GM12801 (cell line): Measurements from ENCODE around the gene PPFIBP2.

Experiments used
- TF ChIP-seq, protein P1 (sequence below): IDR thresholded peaks from one replicate; pipeline ENCODE4 v1.5.1; 2011; ENCODE audit warnings: control low read depth; ENCODE audit not compliant: insufficient read length; ENCODE audit errors: extremely low read depth

Gene PPFIBP2

DNA sequence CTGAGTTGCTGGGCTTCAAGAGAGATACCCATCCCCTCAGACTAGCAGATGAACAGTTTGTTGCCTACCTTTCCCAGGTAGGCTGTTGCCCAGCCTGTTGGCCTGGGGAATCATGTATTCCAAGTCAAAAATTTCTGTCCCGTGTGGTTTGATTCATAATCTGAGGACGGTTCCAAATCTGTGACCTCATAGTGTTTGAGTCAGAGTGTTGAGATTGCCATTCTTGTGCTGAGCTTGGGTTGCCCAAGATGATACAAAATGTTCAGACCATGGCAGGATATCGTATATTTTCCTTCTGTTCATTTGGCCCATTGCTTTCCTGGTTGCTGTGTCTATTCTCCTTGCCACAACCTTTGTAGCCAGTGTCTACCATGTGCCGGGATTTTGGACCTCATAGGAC is 95.2 kb downstream of the PPFIBP2 start:
- TF ChIP-seq, protein P1, sequence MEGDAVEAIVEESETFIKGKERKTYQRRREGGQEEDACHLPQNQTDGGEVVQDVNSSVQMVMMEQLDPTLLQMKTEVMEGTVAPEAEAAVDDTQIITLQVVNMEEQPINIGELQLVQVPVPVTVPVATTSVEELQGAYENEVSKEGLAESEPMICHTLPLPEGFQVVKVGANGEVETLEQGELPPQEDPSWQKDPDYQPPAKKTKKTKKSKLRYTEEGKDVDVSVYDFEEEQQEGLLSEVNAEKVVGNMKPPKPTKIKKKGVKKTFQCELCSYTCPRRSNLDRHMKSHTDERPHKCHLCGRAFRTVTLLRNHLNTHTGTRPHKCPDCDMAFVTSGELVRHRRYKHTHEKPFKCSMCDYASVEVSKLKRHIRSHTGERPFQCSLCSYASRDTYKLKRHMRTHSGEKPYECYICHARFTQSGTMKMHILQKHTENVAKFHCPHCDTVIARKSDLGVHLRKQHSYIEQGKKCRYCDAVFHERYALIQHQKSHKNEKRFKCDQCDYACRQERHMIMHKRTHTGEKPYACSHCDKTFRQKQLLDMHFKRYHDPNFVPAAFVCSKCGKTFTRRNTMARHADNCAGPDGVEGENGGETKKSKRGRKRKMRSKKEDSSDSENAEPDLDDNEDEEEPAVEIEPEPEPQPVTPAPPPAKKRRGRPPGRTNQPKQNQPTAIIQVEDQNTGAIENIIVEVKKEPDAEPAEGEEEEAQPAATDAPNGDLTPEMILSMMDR = no peak

DNA sequence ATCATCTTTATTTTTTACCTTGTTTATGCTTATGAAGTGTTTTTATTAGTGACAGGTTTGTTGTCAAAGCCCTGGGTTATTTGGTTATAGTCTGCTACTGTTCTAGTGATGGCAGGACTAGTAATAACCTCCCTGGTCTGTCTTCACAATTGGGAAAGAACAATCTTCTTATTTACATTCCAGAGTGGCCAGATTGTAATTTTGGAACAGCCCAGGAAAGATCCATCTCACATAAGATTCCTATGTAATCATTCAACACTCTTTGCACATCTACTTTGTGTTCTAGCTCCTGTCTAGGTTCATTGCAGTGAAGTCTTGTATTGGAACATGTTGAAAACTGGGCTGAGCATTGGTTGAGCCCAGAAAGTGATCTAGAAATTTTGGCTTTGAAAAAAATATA is 95.7 kb downstream of the PPFIBP2 start:
- TF ChIP-seq, protein P1 = no peak

DNA sequence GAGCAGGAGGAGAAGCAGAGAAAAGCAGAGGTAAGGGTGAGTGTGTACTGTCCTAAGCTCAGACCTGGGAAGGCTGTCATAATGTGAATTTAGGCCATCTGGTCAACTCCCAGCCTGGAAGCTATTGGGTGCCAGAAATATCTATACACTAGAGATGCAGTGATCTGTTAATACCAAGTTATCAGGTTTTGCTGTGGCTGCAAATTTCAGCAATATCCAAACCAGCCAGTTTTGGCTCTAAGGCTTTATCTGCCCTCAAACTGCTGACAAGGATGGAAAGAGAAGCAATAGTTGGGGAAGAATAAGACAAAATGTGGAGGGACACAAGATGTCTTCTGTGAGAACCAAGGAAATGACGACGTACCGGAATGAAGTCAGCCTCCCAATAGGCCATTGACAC is 96.6 kb downstream of the PPFIBP2 start:
- TF ChIP-seq, protein P1 = no peak

DNA sequence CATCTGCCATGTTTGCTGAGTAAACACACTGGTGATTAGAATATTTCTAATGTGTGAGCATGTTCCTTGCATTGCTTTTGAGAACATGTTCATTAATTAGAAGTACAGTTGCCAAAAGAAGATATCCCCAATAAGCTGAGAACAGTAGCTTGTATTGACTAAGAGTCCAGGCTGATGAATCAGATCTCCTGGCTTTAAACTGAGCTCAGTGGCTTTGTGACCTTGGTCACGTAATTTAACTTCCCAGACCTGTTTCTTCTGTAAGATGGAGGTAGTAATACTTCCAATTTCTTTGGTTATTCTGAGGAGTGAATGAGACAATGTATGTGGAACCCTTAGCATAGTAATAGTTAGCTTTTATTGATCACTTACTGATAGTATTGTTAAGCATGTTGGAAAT is 97.6 kb downstream of the PPFIBP2 start:
- TF ChIP-seq, protein P1 = no peak

DNA sequence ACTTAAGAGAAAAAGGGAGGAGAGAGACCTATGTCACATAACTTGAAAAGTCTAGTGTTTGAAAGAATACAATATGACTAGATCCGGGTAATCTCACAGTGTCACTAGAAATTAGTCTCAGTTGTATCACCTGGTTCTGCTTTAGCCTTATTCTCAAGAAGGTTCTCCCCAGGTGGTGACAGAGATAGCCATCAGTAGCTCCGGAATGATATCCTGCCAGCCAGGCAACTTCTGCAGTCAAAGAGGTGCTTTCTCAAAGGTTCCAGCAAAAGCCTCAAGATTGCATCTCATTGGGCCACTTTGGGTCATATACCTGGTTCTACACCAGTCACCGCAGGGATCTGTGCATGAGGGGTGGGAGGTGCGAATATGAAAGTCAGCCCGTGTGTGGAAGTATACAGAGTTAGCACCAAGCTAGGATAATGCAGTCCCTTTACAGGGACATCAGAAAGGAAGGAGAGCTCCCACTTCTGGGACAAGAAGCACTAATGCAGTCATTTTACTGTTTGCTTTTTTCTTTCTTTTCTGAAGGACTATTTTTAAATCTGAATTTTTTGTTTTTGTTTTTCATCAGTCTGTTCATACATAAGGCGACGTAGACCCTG is 98.4 kb downstream of the PPFIBP2 start:
- TF ChIP-seq, protein P1 = no peak

DNA sequence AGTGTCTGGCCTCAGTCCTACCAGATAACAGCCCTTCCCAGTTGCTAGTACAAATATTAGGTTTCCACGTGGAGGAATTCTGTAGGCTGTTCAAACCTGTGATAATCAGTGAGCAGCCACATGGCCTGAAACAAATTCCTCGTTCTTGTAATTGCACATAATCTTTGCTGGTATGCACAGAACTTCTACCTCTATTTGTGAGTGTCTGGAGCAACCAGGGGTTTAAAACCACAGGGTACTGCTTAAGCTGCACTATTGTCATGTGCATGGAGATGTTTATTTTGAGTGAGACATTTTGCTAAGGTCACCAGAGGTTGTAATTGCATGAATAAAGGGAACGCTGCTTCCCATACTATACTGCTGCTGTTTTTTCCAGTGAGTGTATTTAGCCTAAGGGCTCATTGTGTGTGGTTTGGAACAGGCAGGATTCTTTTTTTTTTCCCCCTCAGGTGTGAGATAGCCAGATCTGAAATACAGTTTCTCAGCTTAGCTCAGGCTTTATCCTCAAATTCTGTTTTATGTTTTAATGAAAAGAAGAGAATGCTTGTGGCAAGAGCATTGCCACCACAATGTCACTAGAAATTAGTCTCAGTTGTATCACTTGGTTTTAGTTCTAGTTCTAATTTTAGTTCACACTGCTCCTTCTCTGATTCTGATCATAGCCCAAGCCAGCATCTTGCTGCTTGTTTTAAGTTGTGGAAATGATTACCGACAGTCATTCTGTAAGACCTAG is 99.0 kb downstream of the PPFIBP2 start:
- TF ChIP-seq, protein P1 = no peak

DNA sequence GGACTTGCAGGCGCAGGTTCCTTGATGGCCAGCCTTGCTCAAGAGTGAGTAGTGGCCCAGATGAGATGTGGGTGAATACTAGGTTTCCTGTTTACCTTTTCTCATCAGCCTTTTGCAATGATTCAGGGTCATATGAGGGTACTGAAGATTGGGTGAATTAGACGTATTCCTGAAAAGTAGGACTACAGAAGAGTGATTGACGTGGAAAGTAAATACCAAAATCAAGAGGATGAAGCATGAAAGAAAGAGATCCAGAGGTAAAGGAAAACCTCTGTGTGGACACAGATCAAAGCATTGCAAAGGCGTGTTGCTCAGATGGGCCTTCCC is 99.6 kb downstream of the PPFIBP2 start:
- TF ChIP-seq, protein P1 = no peak
